ENCODE measurements around the gene AFG3L2.
"Not testable (repeated sequence)": the region's sequence is repeated elsewhere in the genome, so short reads cannot be mapped to it uniquely, and the experiment has no call there.

The AFG3L2 gene

DNA sequence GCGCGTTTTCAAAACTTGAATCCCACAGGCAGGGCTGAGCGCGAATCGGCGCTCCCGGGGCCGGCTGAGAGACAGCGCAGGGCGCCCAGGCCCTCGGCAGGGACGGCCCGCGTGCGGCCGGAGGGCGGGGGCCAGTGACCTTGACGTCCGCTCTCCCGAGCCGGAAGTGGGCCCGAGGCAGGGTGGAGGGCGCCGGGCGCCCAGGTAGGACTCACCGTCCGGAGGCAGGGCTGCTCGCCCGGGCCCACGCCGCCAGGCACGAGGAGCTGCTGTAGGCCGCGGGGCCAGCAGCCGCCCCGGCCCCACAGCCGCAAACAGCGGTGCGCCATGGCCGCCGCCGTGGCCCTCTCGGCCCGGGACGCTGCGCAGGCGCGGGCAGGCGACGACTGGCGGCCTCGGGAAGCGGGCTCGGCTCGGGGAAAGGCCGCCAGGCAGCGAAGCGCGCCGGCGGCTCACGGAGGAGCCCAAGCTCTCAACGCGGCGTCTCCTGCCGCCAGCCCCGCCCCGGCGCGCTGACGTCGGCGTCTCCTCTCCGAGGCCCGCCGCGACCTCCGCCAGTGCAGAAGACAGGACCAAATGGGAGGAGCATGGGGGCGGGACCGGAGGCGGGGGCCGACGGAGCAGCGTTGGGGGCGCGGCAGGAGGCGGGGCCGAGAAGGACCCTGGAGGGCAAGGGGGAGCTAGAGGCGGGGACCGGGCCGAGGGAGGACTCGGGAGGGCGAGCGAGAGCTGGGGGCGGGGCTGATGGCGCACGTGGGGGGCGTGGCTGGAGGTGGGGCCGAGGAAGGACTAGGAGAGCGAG lies at the start of gene AFG3L2:
Gene AFG3L2 (minus strand): TSS at position 474 of the 802 bp plus-strand sequence. CDS start 145 bp downstream, at position 329.
- intact Hi-C loops (cut with DNase I), result loop anchor here (5.0 kb wide), 2 partner anchors 325 to 570 kb away; partner anchors contain the start of genes CEP76, PSMG2 and SEH1L
- peak; percentile 98 to 100 (median 100) for DNase-seq

DNA sequence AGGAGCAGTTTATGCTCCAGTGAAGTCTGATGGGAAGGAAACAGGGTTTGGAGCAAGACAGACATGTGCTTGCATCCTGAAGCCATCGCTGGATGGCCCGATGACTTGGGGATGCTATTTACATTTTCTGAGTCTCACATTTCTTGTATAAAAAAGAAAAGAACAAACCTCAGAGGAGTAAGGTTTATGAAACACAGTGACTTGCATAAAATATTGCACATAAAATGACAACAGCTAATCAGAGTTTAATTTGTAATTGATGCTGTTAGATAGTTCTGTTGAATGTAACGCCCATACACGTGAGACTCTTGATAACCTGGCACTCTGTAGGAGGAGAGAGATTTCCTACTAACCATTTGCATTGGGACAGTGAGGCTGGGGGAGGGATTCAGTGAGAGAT lies 47.2 kb upstream of the AFG3L2 start:
- intact Hi-C loops (cut with DNase I), result no loop called here

DNA sequence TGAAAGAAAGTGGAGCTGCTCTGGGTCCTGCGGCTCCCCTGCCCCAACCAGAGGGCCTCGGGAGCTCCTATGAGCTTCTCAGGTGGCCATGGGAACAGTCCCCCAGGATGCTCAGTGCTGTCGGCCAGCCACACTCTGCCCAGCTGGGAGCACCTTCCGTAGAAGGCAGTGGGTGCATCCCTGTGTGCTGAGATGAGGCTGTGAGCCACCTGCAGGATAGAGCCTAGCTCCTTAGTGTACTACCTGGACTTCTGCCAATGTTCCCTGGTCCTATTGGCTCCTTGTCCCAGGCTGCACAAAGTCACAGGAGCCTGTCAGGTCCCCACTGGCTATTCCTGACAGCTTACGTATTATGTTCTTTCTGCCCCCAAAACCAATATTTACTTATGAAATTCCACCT lies 46.8 kb upstream of the AFG3L2 start:
- intact Hi-C loops (cut with DNase I), result no loop called here
- peak in 1 of 42 donors; percentile 26 for DNase-seq

More for the DNA sequence above, 47.2 kb upstream of the AFG3L2 start:
- DNase-seq, result no peak

DNA sequence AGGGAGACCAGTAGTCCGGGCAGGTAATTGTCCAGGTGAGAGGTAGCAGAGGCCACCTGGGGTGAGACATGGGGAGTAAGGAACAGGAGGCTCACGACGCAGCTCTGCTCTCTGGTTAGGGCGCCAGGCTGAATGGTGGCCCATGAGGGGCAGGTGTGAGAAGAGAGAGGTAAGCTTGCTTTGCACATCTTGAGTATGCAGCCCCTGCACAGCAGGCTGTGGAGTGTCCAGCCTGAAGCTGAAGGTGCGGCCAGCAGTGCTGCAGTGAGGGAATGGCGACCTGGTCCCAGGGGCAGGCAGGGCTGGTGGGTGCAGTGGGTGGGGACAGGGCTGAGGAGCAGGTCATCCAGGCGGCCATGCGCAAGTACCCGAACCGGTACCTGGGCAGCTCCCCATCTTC lies 46.4 kb upstream of the AFG3L2 start:
- intact Hi-C loops (cut with DNase I), result no loop called here
- DNase-seq, result peak in 1 of 42 donors; percentile 5

DNA sequence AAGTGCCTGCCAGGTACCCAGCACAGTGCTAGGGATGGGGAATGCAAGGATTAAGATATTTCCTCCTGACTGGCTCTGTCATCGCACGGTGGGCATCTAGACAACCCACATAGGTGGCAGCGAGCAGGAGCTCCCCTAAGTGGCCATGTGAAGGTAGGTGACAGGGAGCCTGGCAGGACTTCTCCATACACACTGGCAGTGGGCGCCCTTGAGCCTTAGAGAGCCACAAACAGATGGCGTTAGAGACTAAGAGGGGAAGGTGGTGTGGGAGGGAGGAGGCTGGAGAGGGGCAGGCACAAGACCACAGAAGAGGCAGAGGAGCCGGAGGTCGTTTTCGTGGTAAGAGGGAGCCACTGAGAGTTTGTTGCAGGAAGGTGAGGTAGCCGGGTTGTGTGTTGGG lies 45.9 kb upstream of the AFG3L2 start:
- DNase-seq, result peak in 1 of 42 donors; percentile 28
- intact Hi-C loops (cut with DNase I), result no loop called here

DNA sequence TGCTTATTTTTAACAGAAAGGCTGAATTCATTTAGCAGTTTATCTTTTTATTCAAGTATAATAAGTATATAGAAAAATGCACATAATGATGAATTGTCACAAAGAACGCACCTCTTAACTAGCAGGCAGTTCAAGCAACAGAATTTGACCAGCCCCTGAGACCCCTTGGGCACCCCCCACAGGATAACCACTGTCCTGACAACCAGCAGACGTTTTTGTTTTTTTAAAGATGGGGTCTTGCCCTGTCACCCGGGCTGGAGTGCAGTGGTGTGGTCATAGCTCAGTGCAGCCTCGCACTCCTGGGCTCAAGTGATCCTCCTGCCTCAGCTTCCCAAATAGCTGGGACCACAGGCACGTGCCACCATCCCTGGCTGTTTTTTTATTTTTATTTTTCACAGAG lies 44.7 kb upstream of the AFG3L2 start:
- intact Hi-C loops (cut with DNase I), result no loop called here

DNA sequence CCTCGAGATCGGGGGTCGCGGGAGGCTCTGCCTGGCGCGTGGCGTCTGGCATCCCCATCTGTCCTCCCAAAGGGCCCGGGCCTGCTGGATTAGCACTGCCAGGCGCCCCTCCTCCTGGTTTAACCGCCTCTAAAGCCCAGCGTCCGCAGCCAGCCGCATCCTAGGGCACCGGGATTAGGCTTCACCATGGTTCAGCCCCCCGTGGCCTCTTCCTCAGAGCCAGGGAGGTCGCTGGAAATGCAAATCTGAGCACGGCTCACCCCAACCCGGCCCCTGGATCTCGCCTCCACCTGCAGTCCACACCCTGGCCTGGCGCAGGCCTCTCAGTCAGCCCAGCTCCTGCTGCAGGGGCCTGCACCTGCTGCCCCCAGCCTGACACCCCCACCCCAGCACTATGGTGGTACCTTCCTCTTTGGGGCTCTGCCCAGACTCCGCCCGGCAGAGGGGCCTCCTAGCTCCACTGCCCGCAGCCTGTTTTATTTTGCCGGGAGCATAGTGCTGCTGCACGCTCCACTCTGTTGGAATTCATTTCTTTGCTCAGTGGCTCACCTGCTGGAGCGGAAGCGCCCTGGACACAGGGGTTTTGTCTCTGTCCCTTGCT lies 43.9 kb upstream of the AFG3L2 start:
- intact Hi-C loops (cut with DNase I), result no loop called here
- peak in 34 of 42 donors; percentile 8 to 63 (median 32) for DNase-seq

More for the DNA sequence above, 44.7 kb upstream of the AFG3L2 start:
- DNase-seq, result peak in 1 of 42 donors; percentile 17

DNA sequence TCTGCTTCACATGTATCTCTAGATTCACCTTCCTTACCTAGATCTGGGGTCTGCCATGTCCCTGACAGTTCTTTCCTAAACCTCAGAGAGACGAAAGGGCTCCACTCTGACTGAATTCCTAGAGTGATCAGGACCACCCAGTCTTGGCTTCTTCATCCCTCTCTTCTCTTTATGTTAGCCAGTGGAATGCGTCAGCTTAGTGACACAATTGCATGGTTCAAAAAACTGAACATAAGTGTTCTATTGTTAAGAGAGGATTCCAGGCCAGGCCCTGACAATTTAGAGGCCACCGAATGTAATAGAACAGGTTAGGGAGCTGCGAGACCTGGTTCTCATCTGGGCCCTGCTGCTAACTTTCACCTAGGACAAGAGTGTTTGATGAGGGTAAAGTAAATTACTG lies 40.7 kb upstream of the AFG3L2 start:
- intact Hi-C loops (cut with DNase I), result no loop called here
- DNase-seq, result no peak

DNA sequence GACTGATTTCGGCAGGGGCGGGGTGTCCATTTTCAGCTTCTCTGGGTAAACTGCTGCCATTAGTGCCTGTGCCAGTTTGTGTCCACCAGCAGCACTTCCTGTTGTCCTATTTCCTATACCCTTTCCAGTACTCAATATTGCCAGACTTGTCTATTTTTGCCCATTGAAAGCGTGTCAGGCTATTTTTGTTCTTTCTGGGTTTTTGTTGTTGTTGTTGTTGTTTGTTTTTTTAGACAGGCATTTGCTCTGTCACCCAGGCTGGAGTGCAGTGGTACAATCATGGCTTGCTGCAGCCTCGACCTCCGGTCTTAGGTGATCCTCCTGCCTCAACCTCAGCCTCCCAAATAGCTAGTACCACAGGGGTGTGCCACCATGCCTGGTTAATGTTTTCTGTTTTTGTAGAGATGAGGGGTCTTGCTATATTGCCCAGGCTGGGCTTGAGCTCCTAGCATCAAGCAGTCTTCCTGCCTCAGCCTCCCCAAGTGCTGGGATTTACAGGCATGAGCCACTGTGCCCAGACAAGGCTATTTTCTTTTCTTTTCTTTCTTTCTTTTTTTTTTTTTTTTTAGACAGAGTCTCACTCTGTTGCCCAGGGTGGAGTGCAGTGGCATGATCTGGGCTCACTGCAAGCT lies 39.2 kb upstream of the AFG3L2 start:
- DNase-seq, result no peak
- intact Hi-C loops (cut with DNase I), result no loop called here

DNA sequence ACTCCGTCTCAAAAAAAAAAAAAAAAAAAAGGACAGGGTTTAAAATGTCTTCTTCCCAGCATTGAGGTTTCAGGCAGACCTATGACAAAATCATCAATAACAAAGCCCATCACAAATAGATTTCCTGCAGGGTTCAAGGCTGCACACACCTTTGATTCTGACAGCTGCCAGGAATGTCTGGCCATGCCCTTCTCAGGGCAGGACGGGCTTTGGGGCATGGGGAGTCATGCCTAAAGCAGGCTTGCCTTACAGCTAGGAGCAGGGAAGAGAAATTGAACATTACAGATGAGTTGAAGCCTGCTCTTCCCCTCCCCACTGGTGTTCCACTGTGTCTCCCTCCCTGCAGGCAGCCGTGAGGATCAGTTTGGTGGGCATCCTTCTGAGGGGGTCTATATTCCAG lies 34.4 kb upstream of the AFG3L2 start:
- DNase-seq, result no peak
- intact Hi-C loops (cut with DNase I), result no loop called here

DNA sequence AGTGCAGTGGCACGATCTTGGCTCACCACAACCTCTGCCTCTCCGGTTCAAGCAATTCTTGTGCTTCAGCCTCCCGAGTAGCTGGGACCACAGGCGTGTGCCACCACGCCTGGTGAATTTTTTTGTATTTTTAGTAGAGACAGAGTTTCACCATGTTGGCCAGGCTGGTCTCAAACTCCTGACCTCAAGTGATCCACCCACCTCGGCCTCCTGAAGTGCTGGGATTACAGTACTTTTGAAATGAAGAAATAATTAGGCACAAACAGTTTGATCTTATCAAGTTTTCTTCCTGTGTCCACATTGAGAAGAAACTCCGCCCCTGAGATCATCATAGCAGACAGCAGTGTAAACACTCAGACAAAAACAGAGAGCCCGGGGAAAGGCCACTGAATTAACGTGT lies 33.7 kb upstream of the AFG3L2 start:
- DNase-seq; intact Hi-C loops (cut with DNase I): not testable (repeated sequence)

DNA sequence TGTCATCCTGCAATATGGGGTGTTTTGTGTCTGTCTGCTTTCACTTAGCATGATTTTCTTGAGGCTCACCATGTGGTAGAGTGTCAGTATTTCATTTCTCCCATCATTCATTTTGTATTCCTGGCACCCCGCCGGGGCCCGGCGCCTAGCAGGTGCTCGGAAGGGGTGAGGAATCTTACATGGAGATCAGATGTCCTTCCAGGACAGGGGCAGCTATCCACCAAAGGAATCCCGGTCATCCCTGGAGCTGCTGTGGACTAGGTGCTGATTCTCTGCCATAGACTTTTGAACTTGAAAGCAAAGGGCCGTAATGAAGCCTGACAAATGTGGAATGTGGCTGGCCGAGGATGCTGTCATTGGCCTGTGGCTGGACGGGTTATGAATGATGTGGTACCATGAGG lies 33.1 kb upstream of the AFG3L2 start:
- intact Hi-C loops (cut with DNase I), result no loop called here

DNA sequence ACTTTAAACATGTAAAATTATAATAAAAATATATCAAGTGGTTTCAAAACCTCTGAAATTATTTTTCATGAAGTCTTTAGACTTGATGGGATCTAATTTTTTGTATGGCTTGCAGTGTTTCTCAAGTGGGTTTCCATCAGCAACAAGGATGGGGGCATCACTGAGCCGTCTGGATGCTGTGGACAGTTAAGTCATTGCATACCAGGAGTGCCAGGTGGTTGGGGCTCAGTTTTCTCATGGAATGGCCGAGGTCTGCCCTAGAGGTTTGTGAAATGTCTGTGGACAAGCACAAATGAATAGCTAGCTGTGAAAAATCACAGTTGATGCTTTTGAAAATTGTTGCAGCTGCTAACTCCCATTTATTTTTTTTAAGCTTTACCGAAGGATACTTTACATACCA lies 32.4 kb upstream of the AFG3L2 start:
- DNase-seq, result no peak
- intact Hi-C loops (cut with DNase I), result loop anchor here (5.0 to 10.0 kb wide), 2 partner anchors 45 to 248 kb away; partner anchors contain the start of gene SPIRE1

More for the DNA sequence above, 33.1 kb upstream of the AFG3L2 start:
- no peak for DNase-seq

DNA sequence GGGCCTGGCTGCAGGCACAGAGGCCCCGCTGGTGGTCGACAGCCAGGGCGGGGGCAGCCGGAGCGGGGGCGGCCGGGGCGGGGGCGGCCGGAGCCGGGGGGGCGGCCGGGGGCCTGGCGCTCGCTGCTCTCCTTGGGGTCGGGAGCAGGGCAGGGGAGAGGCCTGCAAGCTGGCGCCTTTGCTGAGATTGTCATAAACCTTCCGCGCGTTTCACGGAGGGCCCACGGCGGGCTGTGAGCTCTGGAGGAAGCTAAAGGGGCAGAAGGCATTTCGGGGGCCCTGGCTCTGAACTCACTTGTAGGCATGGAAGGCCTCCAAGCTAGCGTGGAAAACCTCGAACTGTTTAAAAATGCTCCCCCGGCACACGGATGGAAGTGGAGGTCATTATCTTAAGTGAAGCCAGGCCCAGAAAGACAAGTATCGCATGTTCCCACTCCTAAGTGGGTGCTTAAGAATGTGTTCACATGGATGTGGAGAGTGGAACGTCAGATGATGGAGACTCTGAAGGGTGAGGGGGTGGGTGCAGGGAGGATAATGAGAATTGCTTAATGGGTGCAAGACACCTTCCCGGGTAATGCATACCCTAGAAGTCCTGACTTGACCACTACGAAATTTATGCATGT lies 31.3 kb upstream of the AFG3L2 start:
- DNase-seq, result peak in 22 of 42 donors; percentile 8 to 59 (median 30)
- intact Hi-C loops (cut with DNase I), result loop anchor here (5.0 to 10.0 kb wide), 2 partner anchors 46 to 249 kb away; partner anchors contain the start of gene SPIRE1

DNA sequence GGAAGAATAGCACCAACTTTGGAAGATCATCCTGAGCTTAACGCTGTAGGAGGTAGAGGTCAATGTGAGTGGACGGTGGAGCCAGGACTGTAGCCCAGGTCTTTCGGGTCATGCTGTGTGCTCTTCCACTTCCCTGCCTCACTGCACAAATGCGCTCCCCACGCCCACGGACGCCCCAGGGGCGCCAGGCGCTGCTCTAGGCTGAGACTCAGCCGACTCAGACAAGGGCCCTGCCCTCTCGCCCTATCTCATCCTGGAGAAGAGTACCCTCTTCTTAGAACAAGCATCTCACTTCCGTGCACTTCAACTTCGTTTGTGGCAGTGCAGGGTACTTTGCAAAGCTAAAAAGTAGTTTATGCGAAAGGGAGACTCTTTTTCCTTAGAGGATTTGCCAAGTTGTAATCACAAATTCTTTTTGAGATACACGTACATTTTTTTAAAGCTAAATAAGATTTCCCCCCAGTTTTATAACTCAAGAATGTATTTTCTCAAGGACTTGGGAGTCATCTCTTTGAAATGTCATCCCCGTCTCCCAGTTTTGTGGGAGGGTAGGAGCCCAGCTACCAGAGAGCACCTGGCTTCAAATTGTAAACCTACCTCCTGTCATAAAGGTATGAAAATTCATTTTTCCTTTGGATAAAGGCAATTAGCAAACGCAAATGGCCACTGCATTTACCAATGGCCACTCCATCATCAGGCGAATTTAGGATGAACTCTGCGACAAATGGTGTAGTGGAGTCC lies 29.5 kb upstream of the AFG3L2 start:
- no peak for DNase-seq

DNA sequence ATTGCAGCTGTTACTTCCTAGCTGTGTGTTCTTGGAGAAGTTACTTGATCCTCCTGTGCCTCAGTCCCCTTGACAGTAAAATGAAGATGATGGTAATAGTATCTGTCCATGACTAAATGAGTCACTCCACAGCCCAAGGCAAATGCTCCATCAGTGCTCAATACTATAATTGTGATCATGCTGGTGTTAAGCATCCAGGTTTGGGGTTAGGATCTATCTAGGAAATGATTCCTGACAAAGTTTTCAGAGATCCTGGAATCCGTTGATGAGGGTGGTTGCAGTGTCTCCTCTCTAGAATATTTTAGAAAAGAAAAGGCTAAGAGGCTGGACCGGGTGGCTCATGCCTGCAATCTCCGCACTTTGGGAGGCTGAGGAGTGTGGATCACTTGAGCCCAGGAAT lies 28.0 kb upstream of the AFG3L2 start:
- intact Hi-C loops (cut with DNase I), result loop anchor here (5.0 to 10.0 kb wide), 2 partner anchors 50 to 252 kb away; partner anchors contain the start of gene SPIRE1
- DNase-seq, result no peak

More for the DNA sequence above, 29.5 kb upstream of the AFG3L2 start:
- intact Hi-C loops (cut with DNase I), result loop anchor here (5.0 to 10.0 kb wide), 2 partner anchors 48 to 251 kb away; partner anchors contain the start of gene SPIRE1

DNA sequence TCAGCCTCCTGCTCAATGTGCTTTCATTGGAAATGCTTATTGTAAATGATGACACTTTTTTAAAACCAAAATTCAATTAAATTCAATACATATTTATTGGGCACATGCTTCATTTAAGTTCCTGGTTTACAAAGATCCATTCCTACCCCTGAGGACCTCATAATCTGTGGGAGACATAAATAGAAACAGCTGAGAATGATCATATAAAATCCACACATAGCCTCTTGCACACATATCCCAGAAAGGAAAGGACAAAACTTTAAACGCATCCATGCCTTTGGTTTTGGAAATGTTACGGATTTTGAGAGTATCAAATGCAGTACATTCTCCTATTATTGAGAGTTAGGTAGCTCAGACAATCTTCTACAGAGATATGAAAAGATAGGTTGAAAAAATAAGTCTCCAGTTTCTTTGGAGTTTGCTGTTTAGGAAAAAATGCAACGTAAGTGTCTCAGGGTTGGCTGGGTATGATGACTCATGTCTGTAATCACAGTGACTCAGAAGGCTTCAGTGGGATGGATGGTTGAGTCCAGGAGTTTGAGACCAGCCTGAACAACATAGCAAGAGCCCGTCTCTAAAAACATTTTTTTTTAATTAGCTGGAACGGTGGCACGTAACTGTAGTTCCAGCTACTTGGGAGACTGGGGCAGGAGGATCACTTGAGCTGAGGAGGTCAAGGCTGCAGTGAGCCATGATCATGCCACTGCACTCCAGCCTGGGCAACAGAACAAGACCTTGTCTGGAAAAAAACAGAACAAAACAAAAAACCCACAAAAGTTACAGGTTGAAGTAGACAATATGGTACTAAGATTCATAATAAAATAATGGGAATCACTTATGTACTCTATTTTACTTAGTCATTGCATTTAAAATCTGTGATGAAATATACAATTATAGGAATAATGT lies 26.8 kb upstream of the AFG3L2 start:
- intact Hi-C loops (cut with DNase I), result loop anchor here (10.0 kb wide), 1 partner anchor 51 kb away; no protein-coding TSS in a partner anchor
- no peak for DNase-seq
